Measurements from ENCODE around the gene ZNF680.

The ZNF680 gene

DNA sequence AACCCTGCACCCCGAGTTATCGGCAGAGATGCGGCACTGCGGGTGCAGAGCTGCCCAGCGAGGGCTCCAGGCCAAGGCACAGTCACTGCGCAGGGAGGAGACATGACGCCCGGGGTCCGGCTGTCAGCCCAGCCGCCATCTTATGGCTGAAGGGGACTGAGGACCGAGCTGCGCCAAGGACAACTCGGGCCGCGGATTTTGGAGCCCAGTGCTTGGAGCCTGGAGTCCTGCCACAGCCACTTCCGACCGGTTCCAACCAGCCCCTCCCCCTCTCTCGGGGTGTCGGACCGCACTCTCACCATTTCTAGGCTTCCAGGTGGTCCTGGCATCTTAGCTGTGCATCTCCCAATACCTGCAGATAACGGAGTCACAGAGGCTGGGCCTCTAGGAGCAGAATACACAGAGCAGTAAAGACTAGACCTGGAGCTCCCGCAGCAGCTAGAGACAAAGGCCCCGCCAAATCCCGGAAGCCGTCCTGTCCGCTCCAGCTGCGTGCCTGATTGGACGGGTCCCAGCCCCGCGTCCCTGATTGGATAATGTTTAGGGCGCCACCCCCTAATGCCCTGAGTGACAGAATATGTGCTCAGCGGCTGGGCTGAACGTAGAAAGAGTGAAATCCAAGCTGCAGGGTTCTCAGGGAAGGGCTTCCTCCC is at the start of gene ZNF680:
TSS of gene ZNF680 (minus strand) at position 446 of the 653 bp plus-strand sequence. CDS start at position 329, 117 bp downstream.
- Histone ChIP-seq H3K27ac (ENCODE audit: low read depth, low read length) (peak within 1 kb of the TSS; percentile 83), H3K9me3 (ENCODE audit: low read length) (no peaks in the 10 kb centered on the region), H3K27me3 (ENCODE audit: control insufficient read depth in 1 of 2, insufficient read depth in 2 of 2, low read length in 2 of 2) (no peaks in the 10 kb centered on the region), H3K4me1 (ENCODE audit: insufficient read depth, low read length) (peaks cover 8% of the 10 kb centered on the region), H3K4me3 (ENCODE audit: low read depth in 1 of 2, low read length in 2 of 2) (peak within 1 kb of the TSS; percentile 83 to 85), H3K36me3 (ENCODE audit: insufficient read depth, low read length) (no peaks in the 10 kb centered on the region), H3K9ac (ENCODE audit: low read length) (peak within 1 kb of the TSS; percentile 54)

GRCh38 chr7:64612452-64612851 is 49.6 kb upstream of the ZNF680 start:
- no peak overlapping the region for H3K9ac ChIP-seq (ENCODE audit: low read length)

DNA sequence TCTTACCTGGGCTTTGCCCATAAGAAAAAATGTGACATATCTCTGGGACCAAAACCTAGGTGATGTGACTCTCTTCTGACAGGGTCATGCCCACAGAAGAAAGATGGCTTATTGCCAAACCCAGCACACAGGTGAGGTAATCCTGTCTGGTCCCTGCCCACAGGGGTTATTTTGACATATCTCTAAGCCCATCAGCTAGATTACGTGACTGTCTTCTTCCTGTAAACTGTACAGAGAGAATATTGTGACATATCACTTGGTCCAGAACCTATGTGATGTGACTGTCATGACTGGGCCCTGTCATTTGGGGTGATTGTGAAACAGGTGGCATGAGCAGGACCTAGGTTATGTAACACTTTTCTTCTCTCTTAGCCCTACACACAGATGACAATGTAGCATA is 48.8 kb upstream of the ZNF680 start:
- Histone ChIP-seq H3K4me1 (ENCODE audit: insufficient read depth, low read length) (no peaks in the 10 kb centered on the region), H3K4me3 (ENCODE audit: low read depth in 1 of 2, low read length in 2 of 2) (no peak overlapping the region), H3K27me3 (ENCODE audit: control insufficient read depth in 1 of 2, insufficient read depth in 2 of 2, low read length in 2 of 2) (no peaks in the 10 kb centered on the region), H3K36me3 (ENCODE audit: insufficient read depth, low read length) (no peaks in the 10 kb centered on the region), H3K9ac (ENCODE audit: low read length) (no peak overlapping the region), H3K9me3 (ENCODE audit: low read length) (no peaks in the 10 kb centered on the region), H3K27ac (ENCODE audit: low read depth, low read length) (no peak overlapping the region)

More at GRCh38 chr7:64612452-64612851, 49.6 kb upstream of the ZNF680 start:
- H3K27ac ChIP-seq (ENCODE audit: low read depth, low read length) = no peak overlapping the region
- H3K4me1 ChIP-seq (ENCODE audit: insufficient read depth, low read length) = no peaks in the 10 kb centered on the region
- no peaks in the 10 kb centered on the region for H3K27me3 ChIP-seq (ENCODE audit: control insufficient read depth in 1 of 2, insufficient read depth in 2 of 2, low read length in 2 of 2)
- no peaks in the 10 kb centered on the region for H3K36me3 ChIP-seq (ENCODE audit: insufficient read depth, low read length)
- no peak overlapping the region for H3K4me3 ChIP-seq (ENCODE audit: low read depth in 1 of 2, low read length in 2 of 2)
- no peaks in the 10 kb centered on the region for H3K9me3 ChIP-seq (ENCODE audit: low read length)

DNA sequence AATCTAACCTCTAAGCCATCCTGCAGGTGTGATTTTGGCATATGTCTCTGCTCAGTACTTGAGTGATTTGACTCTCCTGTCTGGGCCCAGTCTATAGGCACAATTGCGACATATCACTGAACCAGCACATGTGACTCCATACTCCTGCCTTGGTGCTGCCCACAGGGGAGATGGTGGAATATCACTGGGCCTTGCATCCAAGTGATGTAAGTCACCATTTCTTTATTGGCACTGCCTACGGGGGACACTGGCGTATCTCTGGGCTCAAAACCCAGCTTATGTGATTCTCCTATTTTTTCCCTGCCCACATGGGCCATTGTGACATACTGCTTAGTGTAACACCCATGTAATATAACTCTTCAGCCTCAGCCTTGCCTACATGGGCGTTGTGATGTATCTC is 48.1 kb upstream of the ZNF680 start:
- Histone ChIP-seq H3K9me3 (ENCODE audit: low read length) (no peaks in the 10 kb centered on the region), H3K36me3 (ENCODE audit: insufficient read depth, low read length) (no peaks in the 10 kb centered on the region), H3K9ac (ENCODE audit: low read length) (no peak overlapping the region), H3K4me1 (ENCODE audit: insufficient read depth, low read length) (no peaks in the 10 kb centered on the region), H3K4me3 (ENCODE audit: low read depth in 1 of 2, low read length in 2 of 2) (no peak overlapping the region), H3K27ac (ENCODE audit: low read depth, low read length) (no peak overlapping the region), H3K27me3 (ENCODE audit: control insufficient read depth in 1 of 2, insufficient read depth in 2 of 2, low read length in 2 of 2) (no peaks in the 10 kb centered on the region)

GRCh38 chr7:64608116-64608910 is 45.4 kb upstream of the ZNF680 start:
- no peak overlapping the region for H3K9ac ChIP-seq (ENCODE audit: low read length)
- no peak overlapping the region for H3K4me3 ChIP-seq (ENCODE audit: low read depth in 1 of 2, low read length in 2 of 2)

GRCh38 chr7:64606385-64606784 is 43.5 kb upstream of the ZNF680 start:
- H3K9me3 ChIP-seq (ENCODE audit: low read length) = no peaks in the 10 kb centered on the region
- no peak overlapping the region for H3K27ac ChIP-seq (ENCODE audit: low read depth, low read length)
- no peak overlapping the region for H3K4me3 ChIP-seq (ENCODE audit: low read depth in 1 of 2, low read length in 2 of 2)
- no peaks in the 10 kb centered on the region for H3K36me3 ChIP-seq (ENCODE audit: insufficient read depth, low read length)
- no peaks in the 10 kb centered on the region for H3K4me1 ChIP-seq (ENCODE audit: insufficient read depth, low read length)
- H3K9ac ChIP-seq (ENCODE audit: low read length) = no peak overlapping the region
- H3K27me3 ChIP-seq (ENCODE audit: control insufficient read depth in 1 of 2, insufficient read depth in 2 of 2, low read length in 2 of 2) = no peaks in the 10 kb centered on the region

More at GRCh38 chr7:64608116-64608910, 45.4 kb upstream of the ZNF680 start:
- Histone ChIP-seq H3K4me1 (ENCODE audit: insufficient read depth, low read length) (no peaks in the 10 kb centered on the region), H3K27ac (ENCODE audit: low read depth, low read length) (no peak overlapping the region), H3K36me3 (ENCODE audit: insufficient read depth, low read length) (no peaks in the 10 kb centered on the region), H3K27me3 (ENCODE audit: control insufficient read depth in 1 of 2, insufficient read depth in 2 of 2, low read length in 2 of 2) (no peaks in the 10 kb centered on the region), H3K9me3 (ENCODE audit: low read length) (no peaks in the 10 kb centered on the region)

- no peak overlapping the region for H3K4me3 ChIP-seq (ENCODE audit: low read depth in 1 of 2, low read length in 2 of 2)
- H3K9me3 ChIP-seq (ENCODE audit: low read length) = no peaks in the 10 kb centered on the region
These were observed 40.4 kb upstream of the ZNF680 start for GRCh38 chr7:64603271-64603670.

DNA sequence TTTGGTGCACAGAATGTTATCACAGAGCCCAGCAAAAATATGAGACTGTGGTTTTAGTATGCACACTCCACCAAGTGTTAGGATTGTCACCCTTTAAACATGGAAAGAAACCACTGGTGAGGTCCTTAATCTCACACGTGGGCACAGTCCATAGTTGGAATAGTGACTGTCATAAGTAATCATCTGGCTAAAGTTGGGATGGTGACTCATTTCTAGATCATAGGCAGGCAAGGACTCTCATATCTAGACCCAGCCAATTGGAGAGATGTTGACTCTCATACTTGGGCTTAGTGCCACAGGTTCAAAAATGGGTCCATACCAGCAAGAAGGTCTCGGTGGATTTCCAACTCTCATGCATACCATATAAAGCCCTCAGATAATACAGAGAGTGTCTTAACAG is 39.6 kb upstream of the ZNF680 start:
- H3K9me3 ChIP-seq (ENCODE audit: low read length) = no peaks in the 10 kb centered on the region
- no peaks in the 10 kb centered on the region for H3K27me3 ChIP-seq (ENCODE audit: control insufficient read depth in 1 of 2, insufficient read depth in 2 of 2, low read length in 2 of 2)
- no peak overlapping the region for H3K4me3 ChIP-seq (ENCODE audit: low read depth in 1 of 2, low read length in 2 of 2)
- H3K27ac ChIP-seq (ENCODE audit: low read depth, low read length) = no peak overlapping the region
- no peaks in the 10 kb centered on the region for H3K4me1 ChIP-seq (ENCODE audit: insufficient read depth, low read length)
- no peak overlapping the region for H3K9ac ChIP-seq (ENCODE audit: low read length)
- no peaks in the 10 kb centered on the region for H3K36me3 ChIP-seq (ENCODE audit: insufficient read depth, low read length)

More at GRCh38 chr7:64603271-64603670, 40.4 kb upstream of the ZNF680 start:
- no peaks in the 10 kb centered on the region for H3K4me1 ChIP-seq (ENCODE audit: insufficient read depth, low read length)
- no peaks in the 10 kb centered on the region for H3K36me3 ChIP-seq (ENCODE audit: insufficient read depth, low read length)
- no peak overlapping the region for H3K9ac ChIP-seq (ENCODE audit: low read length)
- H3K27ac ChIP-seq (ENCODE audit: low read depth, low read length) = no peak overlapping the region
- no peaks in the 10 kb centered on the region for H3K27me3 ChIP-seq (ENCODE audit: control insufficient read depth in 1 of 2, insufficient read depth in 2 of 2, low read length in 2 of 2)

DNA sequence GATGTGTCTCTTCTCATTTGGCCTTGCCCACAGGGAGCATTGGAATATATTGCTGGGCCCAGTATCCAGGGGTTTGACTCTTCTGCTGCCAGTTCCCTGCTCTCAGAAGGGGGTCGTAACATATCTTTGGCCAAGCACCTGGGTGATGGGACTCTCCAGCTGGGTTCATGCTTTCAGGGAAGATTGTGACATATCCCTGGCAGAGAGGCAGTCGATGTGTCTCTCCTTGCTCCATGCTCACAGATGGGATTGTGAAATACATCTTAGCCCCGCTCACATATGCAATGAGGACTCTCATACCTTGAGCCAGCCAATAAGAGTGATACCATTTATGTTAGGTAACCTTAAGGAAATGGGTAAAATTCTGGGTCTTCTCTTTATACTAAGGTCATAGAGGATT is 39.2 kb upstream of the ZNF680 start:
- Histone ChIP-seq H3K36me3 (ENCODE audit: insufficient read depth, low read length) (no peaks in the 10 kb centered on the region), H3K27ac (ENCODE audit: low read depth, low read length) (no peak overlapping the region), H3K4me1 (ENCODE audit: insufficient read depth, low read length) (no peaks in the 10 kb centered on the region), H3K4me3 (ENCODE audit: low read depth in 1 of 2, low read length in 2 of 2) (no peak overlapping the region), H3K9me3 (ENCODE audit: low read length) (no peaks in the 10 kb centered on the region), H3K9ac (ENCODE audit: low read length) (no peak overlapping the region), H3K27me3 (ENCODE audit: control insufficient read depth in 1 of 2, insufficient read depth in 2 of 2, low read length in 2 of 2) (no peaks in the 10 kb centered on the region)

DNA sequence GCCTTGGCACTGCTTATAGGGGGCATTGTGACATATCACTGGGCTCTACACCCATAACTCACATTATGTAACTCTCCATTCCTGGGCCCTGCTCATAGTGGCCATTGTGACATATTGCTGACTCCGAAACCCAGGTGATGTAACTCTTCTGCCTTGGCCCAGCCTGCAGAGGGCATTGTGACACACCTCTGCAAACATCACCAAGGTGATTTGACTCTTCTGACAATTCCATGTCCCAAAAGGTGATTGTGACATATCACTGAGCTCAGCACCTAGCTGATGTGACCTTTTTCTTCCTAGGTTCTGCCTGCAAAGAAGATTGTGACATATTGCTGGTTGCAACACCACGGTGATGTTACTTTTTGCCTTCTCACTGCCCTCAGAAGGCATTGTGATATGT is 36.5 kb upstream of the ZNF680 start:
- no peaks in the 10 kb centered on the region for H3K9me3 ChIP-seq (ENCODE audit: low read length)
- H3K36me3 ChIP-seq (ENCODE audit: insufficient read depth, low read length) = no peaks in the 10 kb centered on the region
- no peaks in the 10 kb centered on the region for H3K27me3 ChIP-seq (ENCODE audit: control insufficient read depth in 1 of 2, insufficient read depth in 2 of 2, low read length in 2 of 2)
- H3K9ac ChIP-seq (ENCODE audit: low read length) = no peak overlapping the region
- H3K27ac ChIP-seq (ENCODE audit: low read depth, low read length) = no peak overlapping the region
- no peak overlapping the region for H3K4me3 ChIP-seq (ENCODE audit: low read depth in 1 of 2, low read length in 2 of 2)
- no peaks in the 10 kb centered on the region for H3K4me1 ChIP-seq (ENCODE audit: insufficient read depth, low read length)

DNA sequence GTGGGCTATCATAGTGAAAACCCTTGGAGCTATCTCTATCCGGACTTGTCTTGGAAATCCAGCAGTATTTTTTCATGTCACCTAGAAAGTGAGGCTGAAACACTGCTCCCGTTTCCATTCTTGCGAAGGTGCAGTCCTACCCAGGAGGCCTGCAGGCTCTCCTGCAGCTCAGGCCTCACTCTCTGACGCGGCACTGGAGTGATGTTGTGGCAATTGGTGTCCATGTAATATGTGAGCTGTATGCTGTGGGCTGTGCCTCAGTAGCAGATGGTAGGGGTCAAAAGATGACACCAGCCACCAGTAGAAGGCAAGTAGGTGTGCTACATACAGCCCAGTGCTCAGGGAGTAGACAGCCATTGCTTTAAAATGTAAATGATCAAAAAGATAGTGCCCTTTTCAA is 28.1 kb upstream of the ZNF680 start:
- Histone ChIP-seq H3K27ac (ENCODE audit: low read depth, low read length) (no peak overlapping the region), H3K9ac (ENCODE audit: low read length) (no peak overlapping the region), H3K4me1 (ENCODE audit: insufficient read depth, low read length) (no peaks in the 10 kb centered on the region), H3K27me3 (ENCODE audit: control insufficient read depth in 1 of 2, insufficient read depth in 2 of 2, low read length in 2 of 2) (no peaks in the 10 kb centered on the region), H3K9me3 (ENCODE audit: low read length) (no peaks in the 10 kb centered on the region), H3K36me3 (ENCODE audit: insufficient read depth, low read length) (no peaks in the 10 kb centered on the region), H3K4me3 (ENCODE audit: low read depth in 1 of 2, low read length in 2 of 2) (no peak overlapping the region)

Measured in muscle layer of colon (tissue), 2 donors.